IgD-negative memory B cell (primary cell): Measurements from ENCODE around the gene PRKCZ. TPM values are rescaled to one million over a fixed set of nuclear protein-coding genes. Genes with fewer than 3 reads are reported as not detected.
A peak's percentile ranks its signal among the peaks of the same experiment; 100 is the strongest.
"Not testable (repeated sequence)": the region's sequence is repeated elsewhere in the genome, so short reads cannot be mapped to it uniquely, and the experiment has no call there.

Experiments
- H3K27ac Mint-ChIP-seq, 3 donors: one replicate each; pipeline ENCODE4 v1.8.0; 2020 to 2022; ENCODE audit warnings: mild to moderate bottlenecking in 3 of 3, mixed read lengths in 3 of 3, moderate library complexity in 1 of 3
- H3K27me3 Mint-ChIP-seq: one replicate; pipeline ENCODE4 v1.8.0; 2021; ENCODE audit warnings: mixed read lengths
- H3K36me3 Mint-ChIP-seq: one replicate; pipeline ENCODE4 v1.8.0; 2020; ENCODE audit warnings: mild to moderate bottlenecking, mixed read lengths
- H3K4me1 Mint-ChIP-seq, 3 donors: one replicate each; pipeline ENCODE4 v1.8.0; 2020 to 2022; ENCODE audit warnings: mixed read lengths in 3 of 3, mild to moderate bottlenecking in 1 of 3
- H3K4me3 Mint-ChIP-seq, 4 donors: one replicate each; pipeline ENCODE4 v1.8.0; 2020 to 2022; ENCODE audit warnings: mild to moderate bottlenecking in 4 of 4, mixed read lengths in 4 of 4, moderate library complexity in 3 of 4
- H3K9me3 Mint-ChIP-seq, 3 donors: one replicate each; pipeline ENCODE4 v1.8.0; 2020 to 2021; ENCODE audit warnings: mixed read lengths in 3 of 3, mild to moderate bottlenecking in 1 of 3
- polyA plus RNA-seq: library from polyadenylated mRNA; unstranded; fragments of 300-500 nt; fragmentation: Illumina TruSeq; gene quantifications from one replicate; pipeline ENCODE4 v1.2.3, GENCODE V29; 2021

The PRKCZ gene
- polyA plus RNA-seq, 1 donor from 2014 or later, result 12.0 TPM

GRCh38 chr1:2089051-2089450 is 38.8 kb downstream of the PRKCZ start:
- H3K4me3 Mint-ChIP-seq, result no peak overlapping the region
- peaks cover 2 to 5% (median 4%) of the 10 kb centered on the region in 3 donors for H3K4me1 Mint-ChIP-seq
- H3K27me3 Mint-ChIP-seq, result no peaks in the 10 kb centered on the region
- peaks cover 2% of the 10 kb centered on the region for H3K36me3 Mint-ChIP-seq
- H3K27ac Mint-ChIP-seq, result no peak overlapping the region
- peaks cover 0 to 2% (median 0%) of the 10 kb centered on the region in 3 donors for H3K9me3 Mint-ChIP-seq

GRCh38 chr1:2090216-2090890 is 40.1 kb downstream of the PRKCZ start:
- Mint-ChIP-seq H3K27me3 (no peaks in the 10 kb centered on the region), H3K4me3 (no peak overlapping the region), H3K4me1 (peaks cover 2 to 9% (median 4%) of the 10 kb centered on the region in 3 donors), H3K36me3 (peaks cover 2% of the 10 kb centered on the region), H3K27ac (no peak overlapping the region), H3K9me3 (peaks cover 0 to 2% (median 0%) of the 10 kb centered on the region in 3 donors)

- Mint-ChIP-seq H3K27ac (no peak overlapping the region), H3K4me3 (no peak overlapping the region), H3K4me1 (peaks cover 2 to 9% (median 4%) of the 10 kb centered on the region in 3 donors), H3K9me3 (peaks cover 0 to 2% (median 0%) of the 10 kb centered on the region in 3 donors), H3K36me3 (peaks cover 2% of the 10 kb centered on the region), H3K27me3 (no peaks in the 10 kb centered on the region)
These were observed 41.7 kb downstream of the PRKCZ start for GRCh38 chr1:2091611-2092604.

GRCh38 chr1:2093055-2093454 is 42.8 kb downstream of the PRKCZ start:
- peaks cover 2 to 9% (median 4%) of the 10 kb centered on the region in 3 donors for H3K4me1 Mint-ChIP-seq

GRCh38 chr1:2093636-2094035 is 43.4 kb downstream of the PRKCZ start:
- Mint-ChIP-seq H3K36me3 (no peaks in the 10 kb centered on the region), H3K27me3 (no peaks in the 10 kb centered on the region)

More at GRCh38 chr1:2093055-2093454, 42.8 kb downstream of the PRKCZ start:
- Mint-ChIP-seq H3K9me3 (peaks cover 0 to 5% (median 3%) of the 10 kb centered on the region in 3 donors), H3K27ac (no peak overlapping the region), H3K27me3 (no peaks in the 10 kb centered on the region), H3K4me3 (no peak overlapping the region), H3K36me3 (no peaks in the 10 kb centered on the region)

GRCh38 chr1:2094269-2095158 is 44.3 kb downstream of the PRKCZ start:
- H3K9me3 Mint-ChIP-seq, H3K27me3 Mint-ChIP-seq, H3K36me3 Mint-ChIP-seq, H3K4me1 Mint-ChIP-seq, H3K27ac Mint-ChIP-seq: not testable (repeated sequence)
- H3K4me3 Mint-ChIP-seq, result peak overlapping the region in 1 of 4 donors; percentile 27

More at GRCh38 chr1:2093636-2094035, 43.4 kb downstream of the PRKCZ start:
- peaks cover 0 to 5% (median 3%) of the 10 kb centered on the region in 3 donors for H3K9me3 Mint-ChIP-seq
- H3K27ac Mint-ChIP-seq, result no peak overlapping the region
- H3K4me1 Mint-ChIP-seq, result peaks cover 2 to 9% (median 4%) of the 10 kb centered on the region in 3 donors
- H3K4me3 Mint-ChIP-seq, result no peak overlapping the region

GRCh38 chr1:2095394-2095793 is 45.2 kb downstream of the PRKCZ start:
- Mint-ChIP-seq H3K27me3 (no peaks in the 10 kb centered on the region), H3K27ac (no peak overlapping the region), H3K36me3 (peaks cover 3% of the 10 kb centered on the region)

GRCh38 chr1:2095981-2096736 is 45.9 kb downstream of the PRKCZ start:
- H3K4me3 Mint-ChIP-seq, result no peak overlapping the region
- peaks cover 0 to 5% (median 3%) of the 10 kb centered on the region in 3 donors for H3K9me3 Mint-ChIP-seq
- H3K36me3 Mint-ChIP-seq, result peaks cover 3% of the 10 kb centered on the region
- H3K27me3 Mint-ChIP-seq, result no peaks in the 10 kb centered on the region
- H3K27ac Mint-ChIP-seq, result no peak overlapping the region
- peaks cover 9 to 21% (median 11%) of the 10 kb centered on the region in 3 donors for H3K4me1 Mint-ChIP-seq

More at GRCh38 chr1:2095394-2095793, 45.2 kb downstream of the PRKCZ start:
- H3K9me3 Mint-ChIP-seq, result peaks cover 0 to 5% (median 5%) of the 10 kb centered on the region in 3 donors
- H3K4me1 Mint-ChIP-seq, result peaks cover 7 to 16% (median 7%) of the 10 kb centered on the region in 3 donors
- no peak overlapping the region for H3K4me3 Mint-ChIP-seq

GRCh38 chr1:2097386-2098300 is 47.4 kb downstream of the PRKCZ start:
- Mint-ChIP-seq H3K4me1 (peaks cover 7 to 21% (median 12%) of the 10 kb centered on the region in 3 donors), H3K36me3 (peaks cover 5% of the 10 kb centered on the region), H3K27ac (no peak overlapping the region), H3K27me3 (no peaks in the 10 kb centered on the region), H3K4me3 (no peak overlapping the region), H3K9me3 (peaks cover 0 to 5% (median 3%) of the 10 kb centered on the region in 3 donors)

- no peak overlapping the region for H3K27ac Mint-ChIP-seq
- peaks cover 7 to 21% (median 12%) of the 10 kb centered on the region in 3 donors for H3K4me1 Mint-ChIP-seq
- H3K36me3 Mint-ChIP-seq, result peaks cover 5% of the 10 kb centered on the region
- no peaks in the 10 kb centered on the region for H3K27me3 Mint-ChIP-seq
- H3K4me3 Mint-ChIP-seq, result no peak overlapping the region
- H3K9me3 Mint-ChIP-seq, result peaks cover 0 to 5% (median 3%) of the 10 kb centered on the region in 3 donors
These were observed 48.1 kb downstream of the PRKCZ start for GRCh38 chr1:2098301-2098698.

- H3K4me1 Mint-ChIP-seq, result peaks cover 7 to 21% (median 12%) of the 10 kb centered on the region in 3 donors
- H3K27ac Mint-ChIP-seq, result no peak overlapping the region
- no peaks in the 10 kb centered on the region for H3K27me3 Mint-ChIP-seq
- peaks cover 5% of the 10 kb centered on the region for H3K36me3 Mint-ChIP-seq
- peaks cover 0 to 5% (median 3%) of the 10 kb centered on the region in 3 donors for H3K9me3 Mint-ChIP-seq
- peak overlapping the region in 1 of 4 donors; percentile 28 for H3K4me3 Mint-ChIP-seq
These were observed 48.9 kb downstream of the PRKCZ start for GRCh38 chr1:2098839-2099785.
